Tibial nerve (tissue), 4 donors: Measurements from ENCODE around the gene PDGFB.

Experiments used
- EP300 ChIP-seq, 2 donors: sonication (generic); formaldehyde crosslinking; IDR thresholded peaks; one replicate each; pipeline ENCODE4 v1.6.1; 2017; ENCODE audit warnings: antibody characterized with exemption in 2 of 2, mild to moderate bottlenecking in 1 of 2
- POLR2A ChIP-seq, 2 donors: fragments of 450-650 bp; IDR thresholded peaks; one replicate each; pipeline ENCODE4 v1.6.1; 2017; ENCODE audit warnings: antibody characterized with exemption in 2 of 2, mild to moderate bottlenecking in 2 of 2, moderate library complexity in 2 of 2
- TF ChIP-seq, protein P1 (sequence below), 5 experiments: fragments of 200-600 bp in 3 of 5; fragments of 450-650 bp in 2 of 5; sonication (generic) in 3 of 5; IDR thresholded peaks; one replicate each; pipeline ENCODE4 v1.5.1; 2016 to 2019; ENCODE audit warnings: antibody characterized with exemption in 5 of 5, mild to moderate bottlenecking in 3 of 5, moderate library complexity in 2 of 5

DNA sequence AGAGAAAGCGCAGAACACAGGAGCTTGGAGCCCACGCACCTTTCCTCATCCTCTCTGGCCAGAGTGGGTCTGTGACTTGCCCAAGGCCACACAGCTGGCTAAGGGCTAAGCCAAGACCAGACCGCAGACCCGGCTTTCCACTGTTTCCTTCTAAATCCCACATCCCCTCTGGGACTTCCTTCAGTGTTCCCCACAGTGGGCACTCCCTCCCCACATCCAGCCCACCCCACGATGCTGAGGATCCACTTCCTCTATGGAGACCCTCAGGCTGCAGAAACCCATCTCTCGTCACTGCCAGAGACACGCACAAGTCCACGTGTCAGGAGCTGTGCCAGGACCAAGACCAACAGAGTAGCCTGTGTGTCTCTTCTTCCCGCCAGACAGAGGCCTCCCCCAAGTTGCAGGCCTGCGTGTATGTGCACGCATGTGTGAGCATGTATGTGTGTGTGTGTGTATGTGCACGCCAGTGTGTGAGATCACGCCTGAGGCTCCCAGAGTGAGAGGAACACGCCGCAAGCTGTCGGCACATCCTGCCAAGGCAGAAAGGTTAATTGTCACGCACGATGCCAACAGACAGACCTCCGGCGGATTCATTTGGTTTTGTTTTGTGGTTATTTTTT lies 21.6 kb downstream of the PDGFB start:
- TF ChIP-seq, protein P1, sequence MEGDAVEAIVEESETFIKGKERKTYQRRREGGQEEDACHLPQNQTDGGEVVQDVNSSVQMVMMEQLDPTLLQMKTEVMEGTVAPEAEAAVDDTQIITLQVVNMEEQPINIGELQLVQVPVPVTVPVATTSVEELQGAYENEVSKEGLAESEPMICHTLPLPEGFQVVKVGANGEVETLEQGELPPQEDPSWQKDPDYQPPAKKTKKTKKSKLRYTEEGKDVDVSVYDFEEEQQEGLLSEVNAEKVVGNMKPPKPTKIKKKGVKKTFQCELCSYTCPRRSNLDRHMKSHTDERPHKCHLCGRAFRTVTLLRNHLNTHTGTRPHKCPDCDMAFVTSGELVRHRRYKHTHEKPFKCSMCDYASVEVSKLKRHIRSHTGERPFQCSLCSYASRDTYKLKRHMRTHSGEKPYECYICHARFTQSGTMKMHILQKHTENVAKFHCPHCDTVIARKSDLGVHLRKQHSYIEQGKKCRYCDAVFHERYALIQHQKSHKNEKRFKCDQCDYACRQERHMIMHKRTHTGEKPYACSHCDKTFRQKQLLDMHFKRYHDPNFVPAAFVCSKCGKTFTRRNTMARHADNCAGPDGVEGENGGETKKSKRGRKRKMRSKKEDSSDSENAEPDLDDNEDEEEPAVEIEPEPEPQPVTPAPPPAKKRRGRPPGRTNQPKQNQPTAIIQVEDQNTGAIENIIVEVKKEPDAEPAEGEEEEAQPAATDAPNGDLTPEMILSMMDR (IDR thresholded peaks at IDR 0.05), result no peak
- no peak for TF ChIP-seq POLR2A (IDR thresholded peaks at IDR 0.05)
- no peak for TF ChIP-seq EP300 (IDR thresholded peaks at IDR 0.05)
